Hippocampal formation (tissue), 2 donors: ENCODE measurements around the gene VWA8.

ENCODE experiments used
- DNase-seq, 2 donors: peaks; one replicate each; lab custom pipeline; 2025; lab: John Stamatoyannopoulos, UW

VWA8 gene

GRCh38 chr13:41802684-41803444 lies 158.0 kb downstream of the VWA8 start:
- no peak for DNase-seq

DNA sequence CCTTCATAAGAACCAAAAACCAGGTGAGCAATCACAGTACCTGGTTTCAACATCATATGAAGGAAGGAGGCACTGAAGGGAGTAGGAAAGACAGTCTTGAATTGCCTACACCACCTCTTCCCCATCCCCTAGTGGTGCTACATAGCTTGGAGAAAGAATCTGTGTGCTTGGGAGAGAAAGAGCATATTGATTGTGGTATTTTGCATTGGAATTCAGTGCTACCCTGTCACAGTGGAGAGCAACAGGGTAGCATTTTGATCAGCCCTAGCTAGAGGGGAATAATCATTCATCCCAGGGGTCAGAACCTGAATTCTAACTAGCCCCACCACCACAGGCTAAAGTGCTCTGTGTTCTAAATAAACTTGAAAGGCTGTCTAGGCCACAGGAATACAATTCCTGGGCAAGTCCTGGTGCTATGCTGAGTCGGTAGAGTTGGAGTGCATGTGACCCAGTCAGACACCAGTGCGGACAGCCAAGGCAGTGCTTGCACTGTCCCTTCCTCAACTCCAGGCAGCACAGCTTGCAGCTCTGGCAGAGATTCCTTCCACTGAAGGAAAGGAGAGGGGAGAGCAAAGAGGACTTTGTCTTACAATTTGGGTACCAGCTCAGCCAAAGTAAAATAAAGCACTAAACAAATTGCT lies 158.7 kb downstream of the VWA8 start:
- no peak for DNase-seq

DNA sequence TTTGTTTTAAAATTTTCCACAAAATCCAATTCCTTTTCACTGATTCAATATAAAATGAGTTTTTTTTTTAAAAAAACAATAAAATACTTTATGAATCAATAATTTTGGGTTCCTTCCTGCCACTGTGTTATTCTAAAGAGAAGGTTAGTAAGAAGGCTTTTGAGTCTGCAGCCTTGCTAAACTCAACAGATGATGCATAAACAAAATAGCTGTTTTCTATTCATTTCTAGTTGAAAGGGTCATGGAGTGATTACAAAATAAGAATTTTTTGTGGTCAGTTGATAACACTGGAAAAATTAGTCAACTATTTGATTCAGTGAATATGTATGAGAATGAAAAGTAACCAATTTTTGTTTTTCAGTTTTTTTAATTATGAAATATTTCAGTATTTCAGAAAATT lies 169.9 kb downstream of the VWA8 start:
- no peak for DNase-seq

DNA sequence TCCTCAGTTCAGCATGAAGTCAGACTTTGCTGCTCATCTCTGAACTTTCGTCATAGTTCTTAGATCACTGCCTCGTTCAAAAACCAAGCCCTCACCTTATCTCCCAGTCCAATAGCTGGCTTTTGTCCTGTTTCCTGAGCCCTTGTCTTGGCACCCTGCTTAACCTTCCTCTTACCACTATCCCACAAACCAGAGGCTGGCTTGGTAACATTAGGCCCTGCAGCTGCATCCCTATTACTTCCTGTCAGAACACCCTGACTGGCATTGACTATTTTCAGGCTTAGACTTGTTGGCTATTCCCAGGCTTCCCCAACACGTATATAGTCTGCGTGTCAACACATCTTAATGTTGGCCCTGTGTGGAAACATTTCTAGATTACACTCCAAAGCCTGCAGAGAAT lies 172.4 kb downstream of the VWA8 start:
- no peak for DNase-seq

- DNase-seq: no peak
Measured at GRCh38 chr13:41785402-41786172, 175.3 kb downstream of the VWA8 start.

GRCh38 chr13:41782086-41782485 lies 178.8 kb downstream of the VWA8 start:
- peak in 1 of 2 donors; percentile 72 for DNase-seq

GRCh38 chr13:41780715-41781706 lies 179.9 kb downstream of the VWA8 start:
- no peak for DNase-seq

- DNase-seq: no peak
Measured at GRCh38 chr13:41775251-41775650, 185.7 kb downstream of the VWA8 start.

DNA sequence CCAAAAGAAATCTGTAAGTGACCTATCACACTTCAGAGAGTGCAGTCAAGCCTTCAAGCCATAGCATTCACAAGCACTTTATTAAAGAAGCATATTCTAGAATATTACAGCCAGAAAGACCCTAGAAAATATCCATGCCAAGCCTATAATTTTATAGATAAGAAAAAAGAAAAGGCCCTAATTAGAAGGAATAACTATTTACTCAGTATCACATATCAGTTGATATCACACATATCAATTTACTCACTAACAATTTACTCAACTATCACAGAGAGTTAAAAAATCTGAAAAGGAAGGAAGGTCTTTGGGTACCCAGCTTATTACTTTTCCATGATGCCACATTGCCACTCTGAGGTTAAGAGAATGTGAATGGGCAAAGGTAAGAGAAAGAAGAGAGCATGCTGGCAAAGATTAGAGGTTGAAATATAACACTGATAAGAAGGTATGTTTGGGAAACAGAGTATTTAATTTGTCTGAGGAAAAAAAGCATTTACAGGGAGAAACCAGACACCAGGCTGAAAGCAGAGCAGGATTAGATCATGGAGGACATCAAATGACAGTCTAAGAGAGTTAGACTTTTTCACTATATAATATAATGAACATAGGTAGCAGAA lies 186.2 kb downstream of the VWA8 start:
- DNase-seq: no peak

GRCh38 chr13:41767801-41768200 lies 193.1 kb downstream of the VWA8 start:
- DNase-seq: no peak

- no peak for DNase-seq
Measured at GRCh38 chr13:41766439-41766838, 194.5 kb downstream of the VWA8 start.

- no peak for DNase-seq
Measured at GRCh38 chr13:41765813-41766212, 195.1 kb downstream of the VWA8 start.

DNA sequence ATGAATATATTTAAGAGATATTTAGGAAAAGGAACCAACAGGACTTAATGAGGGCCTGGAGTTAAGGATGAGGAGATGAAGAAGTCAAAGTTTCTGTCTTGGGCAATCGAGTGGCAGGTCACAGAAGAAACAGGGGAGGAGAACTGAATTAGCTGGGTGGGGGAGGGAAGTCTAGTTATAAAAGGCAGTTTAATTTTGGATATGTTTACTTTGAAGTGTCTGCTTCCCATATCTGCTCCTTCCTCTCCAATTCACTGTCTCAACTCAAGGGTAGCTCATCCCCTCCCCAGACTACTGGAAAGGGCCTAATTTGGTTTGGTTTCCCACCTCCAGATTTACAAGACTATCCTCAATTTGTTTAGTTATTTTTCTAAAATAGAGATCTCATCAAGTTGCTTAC lies 195.9 kb downstream of the VWA8 start:
- no peak for DNase-seq

DNA sequence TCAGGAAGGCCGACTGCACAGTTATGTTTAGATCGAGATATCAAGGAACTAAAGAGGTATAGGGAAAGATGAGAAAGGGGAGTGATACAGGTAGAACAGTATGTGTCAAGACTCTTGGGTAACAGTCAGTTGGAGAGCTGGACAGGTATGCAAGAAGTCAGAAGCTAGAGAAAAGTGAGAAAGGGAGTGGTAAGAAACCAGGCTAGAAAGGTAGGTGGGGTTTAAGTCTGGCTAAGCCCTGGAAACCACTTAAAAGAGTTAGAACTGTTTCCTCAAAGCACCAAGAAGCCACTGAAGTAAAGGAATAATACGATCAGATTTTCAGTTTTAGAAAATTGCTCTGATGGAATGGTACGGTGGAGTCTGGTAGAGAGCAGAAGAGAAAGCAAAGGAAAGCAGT lies 196.4 kb downstream of the VWA8 start:
- DNase-seq: no peak

- no peak for DNase-seq
Measured at GRCh38 chr13:41763782-41764181, 197.1 kb downstream of the VWA8 start.

- no peak for DNase-seq
Measured at GRCh38 chr13:41762796-41763195, 198.1 kb downstream of the VWA8 start.

DNA sequence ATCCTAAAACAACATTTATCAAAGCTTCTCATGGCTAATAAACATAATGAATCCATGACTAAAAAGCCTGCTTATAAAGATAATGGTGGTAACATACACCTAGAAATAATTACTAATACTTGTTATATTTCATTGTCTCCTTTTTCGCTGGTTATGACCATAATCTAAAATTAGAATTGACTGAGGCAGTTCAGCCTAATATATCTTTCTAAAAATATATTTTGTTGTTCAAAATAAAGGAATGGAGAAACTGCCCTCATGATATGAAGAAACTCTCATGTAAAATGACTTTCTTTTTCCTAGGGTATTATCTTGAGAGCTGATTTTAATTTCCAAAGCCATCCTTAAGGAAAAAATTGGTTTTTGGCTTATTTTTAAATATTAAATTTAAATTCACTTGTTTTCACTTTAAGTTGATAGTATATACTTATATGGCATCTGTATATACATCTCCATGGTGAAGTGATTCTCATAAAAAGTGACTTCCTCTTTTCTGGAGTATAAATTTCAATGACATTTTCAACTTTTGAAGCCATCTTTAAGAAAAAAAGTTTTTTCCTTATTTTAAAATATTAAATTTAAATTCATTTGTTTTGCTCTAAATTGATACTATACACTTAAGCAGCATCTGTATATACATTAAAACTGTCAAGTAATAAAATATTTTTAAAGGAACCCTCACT lies 204.6 kb downstream of the VWA8 start:
- DNase-seq: no peak

DNA sequence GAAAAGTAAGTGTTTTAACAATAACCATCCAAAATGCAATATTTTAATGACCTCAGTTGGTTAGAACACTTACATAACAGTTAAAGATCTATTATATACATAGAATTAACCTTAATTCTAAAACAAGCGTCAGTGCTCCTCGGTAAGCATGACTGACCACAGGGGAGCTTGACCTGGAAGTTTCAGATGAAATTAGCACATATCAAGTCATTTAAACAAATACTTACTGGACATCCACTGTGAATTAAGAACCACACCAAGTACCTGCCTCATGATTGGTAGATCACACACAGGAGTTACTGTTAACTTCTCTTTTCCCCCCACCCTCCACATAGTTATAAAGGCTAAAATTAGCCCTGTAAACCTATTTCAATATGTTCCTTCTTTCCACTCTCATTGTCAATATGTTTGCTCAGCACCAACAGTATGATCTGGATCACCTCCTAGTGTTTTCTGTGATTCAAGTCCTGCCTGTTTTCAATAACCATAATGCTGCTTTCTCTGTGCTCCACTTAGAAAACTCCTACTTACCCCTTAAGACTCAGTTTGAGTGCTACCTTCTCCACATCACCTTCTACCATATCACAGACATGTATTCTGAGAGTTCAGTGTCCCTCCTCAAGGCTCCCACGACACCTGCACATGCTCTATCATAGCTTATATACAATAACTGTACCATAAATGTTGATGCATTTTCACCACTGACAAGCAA lies 209.0 kb downstream of the VWA8 start:
- DNase-seq: no peak

GRCh38 chr13:41751277-41751676 lies 209.6 kb downstream of the VWA8 start:
- no peak for DNase-seq

GRCh38 chr13:41746259-41746658 lies 214.7 kb downstream of the VWA8 start:
- DNase-seq: no peak
